Caco-2 (cell line): ENCODE results near the gene MARCHF5. TPM values are rescaled to one million over a fixed set of nuclear protein-coding genes. Genes with fewer than 3 reads are reported as not detected.
"Not testable (repeated sequence)": the region's sequence is repeated elsewhere in the genome, so short reads cannot be mapped to it uniquely, and the experiment has no call there.

Experiments
- BruUV-seq: library from RNA; stranded (reverse); fragments of 400-500 nt; replicated peaks from 2 replicates; lab custom pipeline; 2021; lab: Mats Ljungman, UMichigan
- CTCF ChIA-PET: fragments of 300-600 bp; sonication (Branson Sonifier 250); formaldehyde crosslinking; loops from one replicate; lab custom pipeline; 2022; ENCODE audit warnings: antibody characterized with exemption; lab: Charles Lee
- POLR2A ChIA-PET: fragments of 300-600 bp; sonication (Branson Sonifier 250); formaldehyde crosslinking; loops from one replicate; lab custom pipeline; 2022; ENCODE audit warnings: antibody characterized with exemption; lab: Charles Lee
- DNase-seq, 2 experiments: peaks; one replicate each; pipeline versions ENCODE4 v3.0.0 to v3.0.0-alpha.2; 2020 to 2022
- H3K27me3 ChIP-seq: replicated peaks from 2 replicates; pipeline ENCODE4 v1.6.0; 2011; ENCODE audit warnings: low read length; ENCODE audit not compliant: control insufficient read depth, insufficient read depth
- H3K36me3 ChIP-seq: 2 replicates; pipeline ENCODE4 v1.5.1; 2011; ENCODE audit warnings: low read length; ENCODE audit not compliant: control insufficient read depth, insufficient read depth
- H3K4me1 ChIP-seq: fragments of 250-450 bp; sonication (Bioruptor Pico); 2 replicates; pipeline ENCODE4 v1.5.1; 2020; ENCODE audit warnings: mild to moderate bottlenecking
- H3K4me3 ChIP-seq: 2 replicates; pipeline ENCODE4 v1.5.1; 2011; ENCODE audit warnings: low read depth, mild to moderate bottlenecking, control low read depth, low read length
- H3K9me3 ChIP-seq: fragments of 250-450 bp; sonication (Bioruptor Pico); 2 replicates; pipeline ENCODE4 v1.5.1; 2020; ENCODE audit warnings: mild to moderate bottlenecking, moderate library complexity
- H3K27ac Mint-ChIP-seq: one replicate; pipeline ENCODE4 v1.8.0; 2022; ENCODE audit warnings: mixed read lengths; ENCODE audit not compliant: unreplicated experiment
- H3K27me3 Mint-ChIP-seq: one replicate; pipeline ENCODE4 v1.8.0; 2022; ENCODE audit warnings: mixed read lengths; ENCODE audit not compliant: insufficient read depth, unreplicated experiment
- H3K36me3 Mint-ChIP-seq: one replicate; pipeline ENCODE4 v1.8.0; 2022; ENCODE audit warnings: mild to moderate bottlenecking, mixed read lengths; ENCODE audit not compliant: insufficient read depth, unreplicated experiment
- H3K4me1 Mint-ChIP-seq: one replicate; pipeline ENCODE4 v1.8.0; 2022; ENCODE audit warnings: low read depth, mixed read lengths; ENCODE audit not compliant: unreplicated experiment
- H3K4me3 Mint-ChIP-seq: one replicate; pipeline ENCODE4 v1.8.0; 2022; ENCODE audit warnings: mild to moderate bottlenecking, moderate library complexity, mixed read lengths; ENCODE audit not compliant: unreplicated experiment
- H3K9me3 Mint-ChIP-seq: one replicate; pipeline ENCODE4 v1.8.0; 2022; ENCODE audit warnings: mixed read lengths; ENCODE audit not compliant: unreplicated experiment
- intact Hi-C: fragments of 100-400 bp; cut with micrococcal nuclease; formaldehyde crosslinking; loops from one replicate; pipeline ENCODE4 v1.10.0; 2022; ENCODE audit not compliant: unreplicated experiment
- total RNA-seq: library from RNA; stranded (reverse); gene quantifications from 2 replicates; pipeline ENCODE4 v1.2.3, GENCODE V29; 2022
- TF ChIP-seq, protein P1 (sequence below), 2 experiments: fragments of 200-600 bp in 1 of 2; IDR thresholded peaks; 1 replicate in 1 of 2; 2 replicates in 1 of 2; pipeline versions ENCODE4 v1.5.1 to v1.8.0; 2011 to 2022; ENCODE audit warnings: antibody characterized with exemption in 1 of 2, control low read depth in 1 of 2, inconsistent platforms in 1 of 2, low read depth in 1 of 2, low read length in 1 of 2, mild to moderate bottlenecking in 1 of 2, moderate library complexity in 1 of 2; ENCODE audit not compliant: insufficient read depth in 1 of 2, severe bottlenecking in 1 of 2, unreplicated experiment in 1 of 2

MARCHF5 gene
- total RNA-seq, 1 experiment from 2014 or later: 30.4 TPM

GRCh38 chr10:92327445-92328433 is 36.8 kb downstream of the MARCHF5 start:
- no peaks in the 10 kb centered on the region for H3K27me3 Mint-ChIP-seq
- H3K4me3 ChIP-seq: no peak overlapping the region
- no peaks in the 10 kb centered on the region for H3K4me1 ChIP-seq
- no peaks in the 10 kb centered on the region for H3K27me3 ChIP-seq
- H3K4me1 Mint-ChIP-seq: peaks cover 20% of the 10 kb centered on the region
- TF ChIP-seq, protein P1, sequence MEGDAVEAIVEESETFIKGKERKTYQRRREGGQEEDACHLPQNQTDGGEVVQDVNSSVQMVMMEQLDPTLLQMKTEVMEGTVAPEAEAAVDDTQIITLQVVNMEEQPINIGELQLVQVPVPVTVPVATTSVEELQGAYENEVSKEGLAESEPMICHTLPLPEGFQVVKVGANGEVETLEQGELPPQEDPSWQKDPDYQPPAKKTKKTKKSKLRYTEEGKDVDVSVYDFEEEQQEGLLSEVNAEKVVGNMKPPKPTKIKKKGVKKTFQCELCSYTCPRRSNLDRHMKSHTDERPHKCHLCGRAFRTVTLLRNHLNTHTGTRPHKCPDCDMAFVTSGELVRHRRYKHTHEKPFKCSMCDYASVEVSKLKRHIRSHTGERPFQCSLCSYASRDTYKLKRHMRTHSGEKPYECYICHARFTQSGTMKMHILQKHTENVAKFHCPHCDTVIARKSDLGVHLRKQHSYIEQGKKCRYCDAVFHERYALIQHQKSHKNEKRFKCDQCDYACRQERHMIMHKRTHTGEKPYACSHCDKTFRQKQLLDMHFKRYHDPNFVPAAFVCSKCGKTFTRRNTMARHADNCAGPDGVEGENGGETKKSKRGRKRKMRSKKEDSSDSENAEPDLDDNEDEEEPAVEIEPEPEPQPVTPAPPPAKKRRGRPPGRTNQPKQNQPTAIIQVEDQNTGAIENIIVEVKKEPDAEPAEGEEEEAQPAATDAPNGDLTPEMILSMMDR (IDR thresholded peaks at IDR 0.05; ENCODE audit: insufficient read depth in 1 of 2, low read depth in 1 of 2, low read length in 1 of 2, severe bottlenecking in 1 of 2, unreplicated experiment in 1 of 2): no peak
- H3K27ac Mint-ChIP-seq: no peak overlapping the region
- intact Hi-C loops: no loop called here
- no peak for DNase-seq
- no TSS peak for BruUV-seq
- ChIA-PET POLR2A (no interaction called here), CTCF (interaction anchor here (0.6 kb wide), 2 partner anchors 25 to 271 kb away, joined by 4 read pairs; no protein-coding TSS in a partner anchor)
- H3K36me3 ChIP-seq: no peaks in the 10 kb centered on the region
- no peaks in the 10 kb centered on the region for H3K9me3 ChIP-seq
- H3K36me3 Mint-ChIP-seq: peaks cover 9% of the 10 kb centered on the region
- no peak overlapping the region for H3K4me3 Mint-ChIP-seq
- no peaks in the 10 kb centered on the region for H3K9me3 Mint-ChIP-seq

DNA sequence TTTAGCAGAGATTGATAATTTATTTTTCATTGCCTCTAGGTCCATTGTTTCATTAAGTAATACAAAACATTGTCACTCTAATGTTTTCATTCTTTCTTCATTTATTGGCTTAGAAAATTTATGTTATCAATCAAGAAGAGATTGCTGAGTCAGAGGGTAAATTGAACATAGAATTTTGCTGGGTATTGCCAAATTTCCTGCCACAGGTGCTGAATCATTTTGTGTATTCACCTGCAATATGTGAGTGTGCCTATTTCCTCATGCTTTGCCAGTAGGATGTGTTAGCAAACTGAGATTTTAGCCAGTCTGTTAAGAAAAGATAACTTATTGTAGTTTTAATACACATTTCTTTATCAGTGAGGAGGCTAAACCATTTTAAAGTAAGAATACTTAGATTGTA is 38.0 kb downstream of the MARCHF5 start:
- Histone ChIP-seq H3K4me3 (no peak overlapping the region), H3K27me3 (no peaks in the 10 kb centered on the region), H3K9me3 (no peaks in the 10 kb centered on the region), H3K4me1 (no peaks in the 10 kb centered on the region), H3K36me3 (no peaks in the 10 kb centered on the region)
- Mint-ChIP-seq H3K27me3 (no peaks in the 10 kb centered on the region), H3K36me3 (no peaks in the 10 kb centered on the region), H3K27ac (no peak overlapping the region), H3K9me3 (no peaks in the 10 kb centered on the region), H3K4me3 (no peak overlapping the region), H3K4me1 (peaks cover 20% of the 10 kb centered on the region)
- no TSS peak for BruUV-seq
- ChIA-PET CTCF (no interaction called here), POLR2A (no interaction called here)
- DNase-seq: no peak
- TF ChIP-seq, protein P1 (IDR thresholded peaks at IDR 0.05; ENCODE audit: insufficient read depth in 1 of 2, low read depth in 1 of 2, low read length in 1 of 2, severe bottlenecking in 1 of 2, unreplicated experiment in 1 of 2): no peak
- intact Hi-C loops: no loop called here

DNA sequence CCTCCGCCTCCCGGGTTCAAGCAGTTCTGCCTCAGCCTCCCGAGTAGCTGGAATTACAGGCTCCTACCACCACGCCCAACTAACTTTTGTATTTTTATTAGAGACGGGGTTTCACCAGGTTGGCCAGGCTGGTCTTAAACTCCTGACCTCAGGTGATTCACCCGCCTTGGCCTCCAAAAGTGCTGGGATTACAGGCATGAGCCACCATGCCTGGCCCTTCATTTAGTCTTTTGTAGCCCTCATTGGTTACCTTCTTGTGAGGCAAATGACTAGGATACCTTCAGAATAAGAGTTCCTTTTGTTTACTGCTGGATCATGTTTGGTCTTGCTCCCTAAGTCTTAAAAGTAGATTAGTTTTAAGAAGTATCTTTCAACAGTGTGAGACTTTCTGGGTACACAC is 39.0 kb downstream of the MARCHF5 start:
- H3K27me3 ChIP-seq, POLR2A ChIA-PET, H3K4me1 ChIP-seq, H3K4me3 ChIP-seq, CTCF ChIA-PET, BruUV-seq, DNase-seq, intact Hi-C loops, H3K27ac Mint-ChIP-seq, H3K9me3 ChIP-seq, H3K36me3 ChIP-seq, H3K27me3 Mint-ChIP-seq, H3K36me3 Mint-ChIP-seq, H3K9me3 Mint-ChIP-seq, H3K4me3 Mint-ChIP-seq: not testable (repeated sequence)
- H3K4me1 Mint-ChIP-seq: peaks cover 28% of the 10 kb centered on the region
